Panc1 (cell line): ENCODE measurements around the gene DNMT3A. TPM values are rescaled to one million over a fixed set of nuclear protein-coding genes. Genes with fewer than 3 reads are reported as not detected.

Experiments
- ATAC-seq: fragments of 200-7000 bp; cut with Tn5 transposase; 2 replicates; pipeline ENCODE4 v1.9.1; 2020; ENCODE audit warnings: mild to moderate bottlenecking, moderate library complexity
- BruUV-seq: library from RNA; stranded (reverse); fragments of 400-500 nt; replicated peaks from 2 replicates; lab custom pipeline; 2021; lab: Mats Ljungman, UMichigan
- CTCF ChIA-PET: fragments of 300-600 bp; sonication (Branson Sonifier 250); formaldehyde crosslinking; loops from one replicate; lab custom pipeline; 2022; ENCODE audit warnings: antibody characterized with exemption; lab: Charles Lee
- POLR2A ChIA-PET: fragments of 300-600 bp; sonication (Branson Sonifier 250); formaldehyde crosslinking; loops from one replicate; lab custom pipeline; 2022; ENCODE audit warnings: antibody characterized with exemption; lab: Charles Lee
- DNase-seq: peaks from one replicate; pipeline ENCODE4 v3.0.0-alpha.2; 2010; ENCODE audit warnings: low read depth, low spot score
- H3K27ac ChIP-seq: 2 replicates; pipeline ENCODE4 v1.5.1; 2011; ENCODE audit warnings: mild to moderate bottlenecking, low read length, inconsistent platforms
- H3K27me3 ChIP-seq: fragments of 200-500 bp; sonication (Bioruptor generic); 2 replicates; pipeline ENCODE4 v1.6.0; 2014; ENCODE audit warnings: low read length, inconsistent platforms; ENCODE audit not compliant: control insufficient read depth, insufficient read depth
- H3K36me3 ChIP-seq: fragments of 200-500 bp; sonication (Bioruptor generic); 2 replicates; pipeline ENCODE4 v1.5.1; 2014; ENCODE audit warnings: inconsistent platforms, mild to moderate bottlenecking, low read length, moderate library complexity; ENCODE audit not compliant: control insufficient read depth, insufficient read depth
- H3K4me1 ChIP-seq: 2 replicates; pipeline ENCODE4 v1.5.1; 2011; ENCODE audit warnings: inconsistent platforms, mild to moderate bottlenecking, low read length, moderate library complexity; ENCODE audit not compliant: control insufficient read depth, insufficient read depth
- H3K4me3 ChIP-seq, 2 experiments: 2 replicates each; pipeline ENCODE4 v1.5.1; 2011 to 2012; ENCODE audit warnings: low read depth in 2 of 2, low read length in 2 of 2, mild to moderate bottlenecking in 2 of 2, inconsistent platforms in 1 of 2, moderate library complexity in 1 of 2
- H3K9me3 ChIP-seq: fragments of 200-500 bp; sonication (Bioruptor generic); 2 replicates; pipeline ENCODE4 v1.5.1; 2014; ENCODE audit warnings: low read depth, mild to moderate bottlenecking, inconsistent platforms, low read length, moderate library complexity; ENCODE audit not compliant: control insufficient read depth, insufficient read depth
- POLR2AphosphoS5 ChIP-seq: IDR thresholded peaks from 2 replicates; pipeline ENCODE4 v1.6.1; 2012; ENCODE audit warnings: mild to moderate bottlenecking, low read depth, low read length, moderate library complexity
- SIN3A ChIP-seq: IDR thresholded peaks from 2 replicates; pipeline ENCODE4 v1.6.1; 2012; ENCODE audit warnings: low read depth, mild to moderate bottlenecking, low read length, moderate library complexity, borderline replicate concordance; ENCODE audit not compliant: insufficient read depth
- TCF7L2 ChIP-seq: IDR thresholded peaks from 2 replicates; pipeline ENCODE4 v1.6.1; 2011; ENCODE audit warnings: mild to moderate bottlenecking, low read depth, low read length, inconsistent platforms
- in situ Hi-C: cut with HindIII; loops from 2 replicates; pipeline ENCODE4 v1.10.0; 2016; ENCODE audit warnings: low sequenced_read_pairs, low pct_unique_long_range_greater_than_20kb
- intact Hi-C: fragments of 100-400 bp; cut with micrococcal nuclease; formaldehyde crosslinking; loops from one replicate; pipeline ENCODE4 v1.10.0; 2022; ENCODE audit not compliant: unreplicated experiment
- total RNA-seq: library from RNA; stranded (reverse); gene quantifications from one replicate; pipeline ENCODE4 v1.2.1, GENCODE V29; 2021; ENCODE audit not compliant: unreplicated experiment
- TF ChIP-seq, protein P1 (sequence below): fragments of 450-650 bp; IDR thresholded peaks from 2 replicates; pipeline ENCODE4 v1.5.1; 2017; ENCODE audit warnings: mild to moderate bottlenecking
- TF ChIP-seq, protein P2 (sequence below), 2 experiments: IDR thresholded peaks; 2 replicates each; pipeline ENCODE4 v1.6.1; 2011 to 2012; ENCODE audit warnings: low read depth in 2 of 2, control low read depth in 1 of 2, low read length in 1 of 2, mild to moderate bottlenecking in 1 of 2, moderate library complexity in 1 of 2; ENCODE audit not compliant: insufficient read depth in 1 of 2

The DNMT3A gene
- total RNA-seq, 1 experiment from 2014 or later: 29.3 TPM

DNA sequence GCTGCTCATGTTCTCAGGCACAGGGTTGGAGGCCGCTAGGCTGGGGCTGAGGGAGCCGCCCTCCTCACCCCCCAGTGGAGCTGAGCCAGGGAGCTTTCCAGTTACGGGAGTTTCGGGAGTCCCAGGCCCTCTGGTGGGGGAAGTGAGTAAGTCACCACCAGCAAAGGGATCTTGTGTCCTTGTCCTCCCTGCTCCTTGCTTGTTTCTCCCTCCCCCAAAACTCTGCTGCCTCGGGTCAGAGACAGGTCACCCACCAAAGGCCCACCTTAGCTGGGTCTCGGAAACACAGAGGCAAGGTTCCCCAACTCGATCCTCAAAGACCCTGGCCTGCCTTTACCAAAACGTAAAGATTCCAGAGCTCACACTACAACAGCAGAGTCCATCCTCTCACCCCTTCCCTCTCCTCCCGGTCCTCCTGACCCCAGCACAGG lies 112.9 kb downstream of the DNMT3A start:
- BruUV-seq: no TSS peak
- TF ChIP-seq TCF7L2: no peak
- TF ChIP-seq, protein P1, sequence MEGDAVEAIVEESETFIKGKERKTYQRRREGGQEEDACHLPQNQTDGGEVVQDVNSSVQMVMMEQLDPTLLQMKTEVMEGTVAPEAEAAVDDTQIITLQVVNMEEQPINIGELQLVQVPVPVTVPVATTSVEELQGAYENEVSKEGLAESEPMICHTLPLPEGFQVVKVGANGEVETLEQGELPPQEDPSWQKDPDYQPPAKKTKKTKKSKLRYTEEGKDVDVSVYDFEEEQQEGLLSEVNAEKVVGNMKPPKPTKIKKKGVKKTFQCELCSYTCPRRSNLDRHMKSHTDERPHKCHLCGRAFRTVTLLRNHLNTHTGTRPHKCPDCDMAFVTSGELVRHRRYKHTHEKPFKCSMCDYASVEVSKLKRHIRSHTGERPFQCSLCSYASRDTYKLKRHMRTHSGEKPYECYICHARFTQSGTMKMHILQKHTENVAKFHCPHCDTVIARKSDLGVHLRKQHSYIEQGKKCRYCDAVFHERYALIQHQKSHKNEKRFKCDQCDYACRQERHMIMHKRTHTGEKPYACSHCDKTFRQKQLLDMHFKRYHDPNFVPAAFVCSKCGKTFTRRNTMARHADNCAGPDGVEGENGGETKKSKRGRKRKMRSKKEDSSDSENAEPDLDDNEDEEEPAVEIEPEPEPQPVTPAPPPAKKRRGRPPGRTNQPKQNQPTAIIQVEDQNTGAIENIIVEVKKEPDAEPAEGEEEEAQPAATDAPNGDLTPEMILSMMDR: peak; percentile 89
- POLR2A ChIA-PET: interaction anchor here (0.5 to 0.6 kb wide), 2 partner anchors 20 to 166 kb away, joined by 3 to 5 read pairs; no protein-coding TSS in a partner anchor
- H3K27me3 ChIP-seq: no peaks in the 10 kb centered on the region
- peak; percentile 48 for DNase-seq
- in situ Hi-C loops (no loop called here), intact Hi-C loops (no loop called here)
- no peaks in the 10 kb centered on the region for H3K36me3 ChIP-seq
- peak; percentile 95 for ATAC-seq
- H3K27ac ChIP-seq: no peak overlapping the region
- no peak overlapping the region; a peak in 1 of 4 replicates for H3K4me3 ChIP-seq
- CTCF ChIA-PET: interaction anchor here (0.5 to 1.7 kb wide), 9 partner anchors 8 to 978 kb away, joined by 3 to 9 read pairs (median 4); no protein-coding TSS in a partner anchor
- no peaks in the 10 kb centered on the region for H3K9me3 ChIP-seq
- H3K4me1 ChIP-seq: peaks cover 6% of the 10 kb centered on the region

DNA sequence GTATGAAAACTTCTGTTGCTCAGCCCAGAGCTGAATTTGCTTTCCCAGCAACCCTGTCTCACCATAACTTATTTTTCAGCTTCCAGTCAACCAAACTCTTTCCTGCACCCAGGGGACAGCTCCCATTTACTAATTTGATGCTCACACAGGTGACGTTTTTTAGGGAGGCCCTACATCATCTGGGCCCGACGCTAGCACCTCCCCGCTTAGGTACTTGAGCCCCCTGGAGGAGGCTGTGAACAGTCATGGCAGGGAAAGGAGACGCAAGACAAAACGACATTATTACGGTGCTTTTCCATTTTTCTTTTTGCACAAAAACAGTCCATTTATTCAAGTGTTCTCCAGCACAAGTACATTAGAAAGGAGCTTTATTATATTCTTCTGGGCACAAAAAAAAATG lies 114.1 kb downstream of the DNMT3A start:
- TF ChIP-seq TCF7L2: no peak
- TF ChIP-seq SIN3A: no peak
- TF ChIP-seq, protein P2, sequence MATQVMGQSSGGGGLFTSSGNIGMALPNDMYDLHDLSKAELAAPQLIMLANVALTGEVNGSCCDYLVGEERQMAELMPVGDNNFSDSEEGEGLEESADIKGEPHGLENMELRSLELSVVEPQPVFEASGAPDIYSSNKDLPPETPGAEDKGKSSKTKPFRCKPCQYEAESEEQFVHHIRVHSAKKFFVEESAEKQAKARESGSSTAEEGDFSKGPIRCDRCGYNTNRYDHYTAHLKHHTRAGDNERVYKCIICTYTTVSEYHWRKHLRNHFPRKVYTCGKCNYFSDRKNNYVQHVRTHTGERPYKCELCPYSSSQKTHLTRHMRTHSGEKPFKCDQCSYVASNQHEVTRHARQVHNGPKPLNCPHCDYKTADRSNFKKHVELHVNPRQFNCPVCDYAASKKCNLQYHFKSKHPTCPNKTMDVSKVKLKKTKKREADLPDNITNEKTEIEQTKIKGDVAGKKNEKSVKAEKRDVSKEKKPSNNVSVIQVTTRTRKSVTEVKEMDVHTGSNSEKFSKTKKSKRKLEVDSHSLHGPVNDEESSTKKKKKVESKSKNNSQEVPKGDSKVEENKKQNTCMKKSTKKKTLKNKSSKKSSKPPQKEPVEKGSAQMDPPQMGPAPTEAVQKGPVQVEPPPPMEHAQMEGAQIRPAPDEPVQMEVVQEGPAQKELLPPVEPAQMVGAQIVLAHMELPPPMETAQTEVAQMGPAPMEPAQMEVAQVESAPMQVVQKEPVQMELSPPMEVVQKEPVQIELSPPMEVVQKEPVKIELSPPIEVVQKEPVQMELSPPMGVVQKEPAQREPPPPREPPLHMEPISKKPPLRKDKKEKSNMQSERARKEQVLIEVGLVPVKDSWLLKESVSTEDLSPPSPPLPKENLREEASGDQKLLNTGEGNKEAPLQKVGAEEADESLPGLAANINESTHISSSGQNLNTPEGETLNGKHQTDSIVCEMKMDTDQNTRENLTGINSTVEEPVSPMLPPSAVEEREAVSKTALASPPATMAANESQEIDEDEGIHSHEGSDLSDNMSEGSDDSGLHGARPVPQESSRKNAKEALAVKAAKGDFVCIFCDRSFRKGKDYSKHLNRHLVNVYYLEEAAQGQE (IDR thresholded peaks at IDR 0.05; ENCODE audit: insufficient read depth in 1 of 2, low read depth in 2 of 2, low read length in 1 of 2): no peak
- TF ChIP-seq POLR2AphosphoS5: no peak
- TF ChIP-seq, protein P1: no peak
- Histone ChIP-seq H3K36me3 (no peaks in the 10 kb centered on the region), H3K9me3 (no peaks in the 10 kb centered on the region), H3K4me1 (peaks cover 6% of the 10 kb centered on the region), H3K27me3 (no peaks in the 10 kb centered on the region), H3K27ac (no peak overlapping the region), H3K4me3 (no peak overlapping the region)
- DNase-seq (no peak), ATAC-seq (no peak)
- intact Hi-C loops (no loop called here), in situ Hi-C loops (no loop called here)
- no TSS peak for BruUV-seq
- ChIA-PET CTCF (interaction anchor here (1.0 kb wide), 1 partner anchor 24 kb away, joined by 3 read pairs; no protein-coding TSS in a partner anchor), POLR2A (no interaction called here)
